HAP-1 (cell line): ENCODE measurements around the gene SNX22.

Experiments used
- DNase-seq, 2 experiments: peaks; one replicate each; pipeline ENCODE4 v3.0.0-alpha.2; 2016 to 2020; ENCODE audit warnings: low spot score in 2 of 2
- H3K27me3 ChIP-seq: fragments of 250-450 bp; sonication (Bioruptor Pico); 2 replicates; pipeline ENCODE4 v1.5.1; 2020; ENCODE audit warnings: low read depth, mild to moderate bottlenecking, moderate library complexity
- H3K36me3 ChIP-seq: fragments of 250-450 bp; sonication (Bioruptor Pico); replicated peaks from 2 replicates; pipeline ENCODE4 v1.5.1; 2020; ENCODE audit warnings: mild to moderate bottlenecking
- H3K4me1 ChIP-seq: fragments of 250-450 bp; sonication (Bioruptor Pico); 2 replicates; pipeline ENCODE4 v1.5.1; 2020; ENCODE audit warnings: mild to moderate bottlenecking
- H3K4me3 ChIP-seq: fragments of 250-450 bp; sonication (Bioruptor Pico); 2 replicates; pipeline ENCODE4 v1.5.1; 2020; ENCODE audit warnings: mild to moderate bottlenecking, moderate library complexity
- H3K9me3 ChIP-seq: fragments of 250-450 bp; sonication (Bioruptor Pico); 2 replicates; pipeline ENCODE4 v1.5.1; 2020; ENCODE audit warnings: mild to moderate bottlenecking, moderate library complexity
- in situ Hi-C: fragments of 300-500 bp; cut with MboI; formaldehyde crosslinking; loops from 3 replicates; pipeline ENCODE4 v1.14.3; 2020; ENCODE audit warnings: low sequenced_read_pairs, inconsistent platforms, mixed read lengths

Gene SNX22

DNA sequence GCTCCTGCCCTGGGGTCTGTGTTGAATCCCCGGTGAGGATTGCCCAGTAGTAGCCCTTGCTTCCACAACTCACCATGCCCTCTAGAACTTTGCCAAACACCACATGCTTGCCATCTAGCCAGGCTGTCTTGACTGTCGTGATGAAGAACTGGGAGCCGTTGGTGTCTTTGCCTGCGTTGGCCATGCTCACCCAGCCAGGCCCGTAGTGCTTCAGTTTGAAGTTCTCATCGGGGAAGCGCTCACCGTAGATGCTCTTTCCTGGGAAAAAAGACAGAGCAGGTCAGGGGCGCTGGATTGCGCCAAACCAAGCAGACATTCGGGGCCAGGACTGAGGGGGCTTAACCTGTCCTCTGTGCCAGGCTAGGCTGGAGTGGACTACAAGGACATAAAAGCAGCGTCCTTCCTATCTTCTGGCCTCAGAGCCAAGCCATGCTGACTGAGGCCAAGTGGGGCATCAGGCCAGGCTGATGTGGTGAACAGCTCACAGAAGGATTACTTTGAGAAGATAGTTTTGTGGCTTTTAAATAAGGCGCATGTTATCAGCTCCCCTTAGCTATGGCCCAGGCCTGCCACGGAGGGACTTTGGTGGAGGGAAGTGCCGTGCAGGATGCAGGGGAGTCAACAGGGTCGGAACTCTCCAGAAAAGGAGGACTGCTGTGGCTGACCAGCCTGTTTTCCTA, 5.3 kb downstream of the SNX22 start:
- no peak for DNase-seq
- H3K36me3 ChIP-seq: peaks cover 81% of the 10 kb centered on the region
- peaks cover 15% of the 10 kb centered on the region for H3K4me1 ChIP-seq
- in situ Hi-C loops: no loop called here
- no peaks in the 10 kb centered on the region for H3K27me3 ChIP-seq
- no peaks in the 10 kb centered on the region for H3K9me3 ChIP-seq
- no peak overlapping the region for H3K4me3 ChIP-seq

DNA sequence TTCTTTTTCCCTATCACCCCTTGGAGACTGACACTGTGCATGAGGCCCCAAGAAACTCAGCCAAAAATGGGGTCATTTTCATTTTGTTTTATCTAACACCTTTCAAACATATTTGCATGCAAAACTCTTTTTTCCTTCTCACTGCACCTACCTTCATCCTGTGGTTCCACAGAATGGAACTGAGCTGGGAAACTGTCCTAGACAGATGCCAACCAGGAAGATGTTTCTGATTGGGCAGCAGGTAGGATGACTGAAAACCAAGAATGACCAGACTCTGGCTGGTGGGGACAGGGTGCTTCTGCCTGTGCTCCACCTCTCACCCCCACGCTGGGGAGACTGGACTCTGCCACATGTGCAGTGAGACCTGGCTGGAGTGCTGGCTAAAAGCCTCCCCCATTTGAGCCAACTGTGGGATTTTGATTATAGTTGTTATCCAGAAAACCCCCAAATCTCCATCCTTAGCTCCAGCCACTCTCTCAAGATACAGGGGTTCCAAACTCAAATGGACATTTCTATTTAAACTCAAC, 6.1 kb downstream of the SNX22 start:
- no peak for DNase-seq
- H3K9me3 ChIP-seq: no peaks in the 10 kb centered on the region
- peaks cover 12% of the 10 kb centered on the region for H3K4me1 ChIP-seq
- H3K36me3 ChIP-seq: peaks cover 87% of the 10 kb centered on the region
- no peak overlapping the region for H3K4me3 ChIP-seq
- H3K27me3 ChIP-seq: no peaks in the 10 kb centered on the region
- in situ Hi-C loops: no loop called here

DNA sequence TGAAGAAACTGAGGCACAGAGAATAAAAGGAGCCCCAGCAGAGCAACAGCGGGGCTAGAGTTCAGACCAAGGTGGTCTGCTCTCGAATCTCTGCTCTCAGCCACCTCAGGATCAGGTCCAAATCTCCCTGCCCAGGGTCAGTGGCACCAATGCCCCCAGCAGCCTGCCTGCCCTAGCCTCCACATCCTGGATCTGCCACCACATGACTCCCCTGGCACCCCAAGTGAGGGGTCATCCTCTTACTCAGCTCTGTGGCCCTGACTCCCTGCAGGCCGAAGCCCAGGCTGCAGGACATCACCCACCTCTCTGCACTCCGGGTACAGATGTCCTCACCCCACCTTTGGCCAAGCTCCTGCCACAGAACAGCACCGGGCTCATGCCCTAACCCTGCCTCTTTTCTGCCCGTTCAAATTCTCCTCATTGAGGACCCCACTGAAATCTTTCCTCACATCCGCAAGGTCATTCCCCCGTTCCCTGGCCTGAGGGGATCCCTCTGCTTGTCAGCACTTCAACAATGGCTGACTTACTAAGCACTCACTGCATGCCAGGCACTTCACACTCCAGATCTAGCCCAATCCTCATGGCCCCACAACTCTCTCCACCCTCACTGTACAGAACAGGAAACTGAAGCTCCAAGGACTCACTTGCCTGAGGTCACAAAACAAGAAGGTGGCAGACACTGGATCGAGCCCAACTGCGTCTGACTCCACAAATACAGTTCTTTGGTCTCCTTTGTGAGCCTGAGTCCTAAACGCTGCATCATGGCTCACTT, 7.0 kb downstream of the SNX22 start:
- peaks cover 87% of the 10 kb centered on the region for H3K36me3 ChIP-seq

DNA sequence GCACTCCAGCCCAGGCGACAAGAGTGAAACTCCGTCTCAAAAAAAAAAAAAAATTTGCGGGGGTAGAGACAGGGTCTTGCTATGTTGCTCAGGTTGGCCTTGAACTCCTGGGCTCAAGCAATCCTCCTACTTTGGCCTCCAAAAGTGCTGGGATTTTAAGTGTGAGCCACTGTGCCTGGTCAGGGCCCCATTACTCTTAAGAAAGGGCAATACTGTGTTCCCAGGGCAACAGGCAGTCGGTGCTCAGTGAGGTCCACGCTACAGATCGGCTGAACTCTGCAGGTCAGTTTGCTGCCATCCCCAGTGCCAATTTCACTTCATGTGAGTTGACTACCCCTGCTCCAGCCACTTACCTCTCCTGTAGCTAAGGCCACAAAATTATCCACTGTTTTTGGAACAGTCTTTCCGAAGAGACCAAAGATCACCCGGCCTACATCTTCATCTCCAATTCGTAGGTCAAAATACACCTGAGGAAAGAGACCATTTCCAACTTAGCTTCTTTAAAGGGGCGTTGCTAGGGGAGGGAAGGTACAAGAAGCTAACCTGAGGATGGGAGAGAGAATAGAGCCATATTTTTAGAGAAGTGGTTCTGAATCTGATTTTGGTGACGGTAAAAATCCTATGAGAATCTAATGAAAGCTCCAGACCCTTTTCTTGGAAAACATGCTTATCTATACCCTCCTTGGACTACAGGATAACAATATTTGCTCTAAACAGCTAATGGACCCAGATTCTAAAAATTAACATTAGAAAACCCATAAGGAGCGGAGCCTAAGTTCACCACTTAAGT, 10.4 kb downstream of the SNX22 start:
- Histone ChIP-seq H3K27me3 (no peaks in the 10 kb centered on the region), H3K9me3 (no peaks in the 10 kb centered on the region), H3K4me3 (peak overlapping the region; percentile 95), H3K36me3 (peaks cover 55% of the 10 kb centered on the region), H3K4me1 (peaks cover 20% of the 10 kb centered on the region)
- DNase-seq: no peak
- in situ Hi-C loops: no loop called here

More for the DNA sequence above, 7.0 kb downstream of the SNX22 start:
- no peak overlapping the region for H3K4me3 ChIP-seq
- H3K9me3 ChIP-seq: no peaks in the 10 kb centered on the region
- no peaks in the 10 kb centered on the region for H3K27me3 ChIP-seq
- H3K4me1 ChIP-seq: peaks cover 8% of the 10 kb centered on the region
- in situ Hi-C loops: no loop called here
- DNase-seq: no peak

DNA sequence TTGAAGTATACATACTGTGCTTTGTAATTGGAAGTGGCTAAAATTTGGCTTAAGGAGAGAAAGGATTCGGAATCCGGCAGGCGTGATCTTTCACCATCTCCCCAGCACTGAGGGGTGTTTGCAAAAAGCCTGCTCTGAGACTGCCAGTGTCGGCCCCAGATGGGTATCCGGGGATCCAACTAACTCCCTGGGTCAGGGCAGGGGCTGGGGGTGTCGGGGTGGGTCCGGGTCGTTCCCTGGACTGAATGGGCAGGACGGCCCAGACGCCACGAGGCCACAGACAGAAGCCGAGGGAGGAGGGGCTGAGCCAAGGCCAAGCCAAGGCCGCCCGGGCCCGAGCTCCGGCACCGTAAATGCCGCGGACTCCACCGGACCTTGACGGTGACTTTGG, 10.9 kb downstream of the SNX22 start:
- Histone ChIP-seq H3K36me3 (peaks cover 49% of the 10 kb centered on the region), H3K4me1 (peaks cover 20% of the 10 kb centered on the region), H3K27me3 (no peaks in the 10 kb centered on the region), H3K4me3 (peak overlapping the region; percentile 95), H3K9me3 (no peaks in the 10 kb centered on the region)
- no peak for DNase-seq
- in situ Hi-C loops: no loop called here

DNA sequence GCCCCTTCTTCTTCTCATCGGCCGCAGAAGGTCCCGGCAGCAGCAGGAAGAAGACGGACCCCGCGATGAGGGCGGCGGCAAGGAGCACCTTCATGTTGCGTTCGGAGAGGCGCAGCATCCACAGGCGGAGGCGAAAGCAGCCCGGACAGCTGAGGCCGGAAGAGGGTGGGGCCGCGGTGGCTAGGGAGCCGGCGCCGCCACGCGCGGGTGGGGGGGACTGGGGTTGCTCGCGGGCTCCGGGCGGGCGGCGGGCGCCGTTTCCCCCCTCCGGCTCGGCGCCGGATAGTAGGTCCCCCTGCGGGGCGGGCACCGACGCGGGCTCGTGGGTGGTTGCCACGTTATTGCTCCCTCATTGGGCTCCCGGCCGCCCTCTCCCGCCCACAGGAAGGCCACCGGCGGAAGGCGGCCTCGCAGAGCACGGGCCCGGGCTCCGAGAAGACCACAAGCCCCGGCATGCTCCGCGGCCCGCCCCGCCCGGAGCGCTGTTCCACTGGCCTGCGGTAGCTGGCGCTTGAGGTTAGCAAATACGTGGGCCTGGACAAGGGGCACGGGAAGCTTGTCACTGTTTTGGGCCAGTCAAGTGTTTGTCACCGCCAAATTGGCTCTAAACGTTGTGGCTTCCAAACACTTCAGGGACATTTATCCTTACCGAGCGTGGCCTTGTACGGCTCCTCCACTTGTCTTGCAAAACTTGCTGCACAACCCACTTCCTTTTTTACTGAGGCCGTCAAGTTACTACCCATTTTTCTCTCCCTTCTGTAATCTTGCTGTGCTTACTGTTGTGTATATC, 11.5 kb downstream of the SNX22 start, which contains the start of gene PPIB:
Gene PPIB (minus strand): TSS at position 154 of the 790 bp plus-strand sequence. CDS start 36 bp downstream, at position 118.
- DNase-seq: peak; percentile 100
- in situ Hi-C loops: no loop called here
- H3K36me3 ChIP-seq: peaks cover 43% of the 10 kb centered on the region
- H3K4me3 ChIP-seq: peak within 1 kb of the TSS; percentile 95
- H3K4me1 ChIP-seq: peaks cover 20% of the 10 kb centered on the region
- H3K9me3 ChIP-seq: no peaks in the 10 kb centered on the region
- H3K27me3 ChIP-seq: no peaks in the 10 kb centered on the region

DNA sequence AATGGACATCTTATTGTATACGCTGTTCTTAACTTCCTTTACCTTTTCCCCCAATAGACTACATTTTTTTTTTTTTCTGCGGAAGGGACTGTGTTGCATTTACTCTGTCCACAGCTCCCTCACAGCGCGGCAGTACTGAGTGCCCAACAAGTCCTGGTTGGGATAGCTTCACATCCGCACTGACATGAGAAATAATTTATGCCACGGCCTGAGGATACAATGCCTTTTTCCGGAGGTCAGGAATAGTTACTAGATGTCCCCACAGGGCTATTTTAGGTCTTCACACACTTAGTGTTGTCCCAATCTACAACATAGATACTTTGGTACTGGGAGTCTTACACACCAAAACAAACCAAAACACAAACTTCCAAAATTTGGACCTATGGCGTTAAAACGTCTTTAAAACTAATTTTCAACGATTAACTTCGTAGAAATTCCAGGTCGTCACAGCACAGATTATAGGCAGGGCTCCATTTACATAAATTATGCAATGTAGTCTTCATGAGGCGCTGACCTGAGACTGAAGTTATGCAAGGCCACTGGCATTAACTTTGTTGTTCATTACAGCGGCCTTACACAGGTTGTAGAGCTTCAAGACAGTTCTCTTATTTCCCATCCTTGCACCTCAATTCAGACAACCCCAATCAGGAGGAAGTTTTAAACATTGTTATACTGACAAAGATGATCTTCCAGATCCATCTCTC, 12.3 kb downstream of the SNX22 start:
- H3K4me1 ChIP-seq: peaks cover 20% of the 10 kb centered on the region
- H3K36me3 ChIP-seq: peaks cover 35% of the 10 kb centered on the region
- in situ Hi-C loops: no loop called here
- no peaks in the 10 kb centered on the region for H3K27me3 ChIP-seq
- peak; percentile 72 to 88 for DNase-seq
- H3K9me3 ChIP-seq: no peaks in the 10 kb centered on the region
- H3K4me3 ChIP-seq: peak overlapping the region; percentile 95

DNA sequence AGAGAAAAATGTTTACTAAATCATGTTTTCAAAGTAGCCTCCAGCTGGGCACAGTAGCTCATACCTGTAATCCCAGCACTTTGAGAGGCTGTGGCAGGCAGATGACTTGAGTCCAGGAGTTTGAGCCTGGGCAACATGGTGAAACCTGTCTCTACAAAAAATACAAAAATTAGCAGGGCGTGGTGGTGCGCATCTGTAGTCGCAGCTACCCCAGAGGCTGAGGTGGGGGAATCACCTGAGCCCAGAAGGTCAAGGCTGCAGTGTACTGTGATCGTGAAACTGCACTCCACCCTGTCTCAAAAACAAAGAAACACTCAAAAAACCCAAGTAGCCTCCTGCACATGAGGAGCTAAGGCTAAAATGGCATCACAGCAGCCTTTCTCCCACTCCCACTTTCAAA, 12.9 kb downstream of the SNX22 start:
- DNase-seq: no peak
- Histone ChIP-seq H3K4me1 (peaks cover 20% of the 10 kb centered on the region), H3K27me3 (no peaks in the 10 kb centered on the region), H3K9me3 (no peaks in the 10 kb centered on the region), H3K4me3 (no peak overlapping the region), H3K36me3 (peaks cover 29% of the 10 kb centered on the region)
- in situ Hi-C loops: no loop called here

DNA sequence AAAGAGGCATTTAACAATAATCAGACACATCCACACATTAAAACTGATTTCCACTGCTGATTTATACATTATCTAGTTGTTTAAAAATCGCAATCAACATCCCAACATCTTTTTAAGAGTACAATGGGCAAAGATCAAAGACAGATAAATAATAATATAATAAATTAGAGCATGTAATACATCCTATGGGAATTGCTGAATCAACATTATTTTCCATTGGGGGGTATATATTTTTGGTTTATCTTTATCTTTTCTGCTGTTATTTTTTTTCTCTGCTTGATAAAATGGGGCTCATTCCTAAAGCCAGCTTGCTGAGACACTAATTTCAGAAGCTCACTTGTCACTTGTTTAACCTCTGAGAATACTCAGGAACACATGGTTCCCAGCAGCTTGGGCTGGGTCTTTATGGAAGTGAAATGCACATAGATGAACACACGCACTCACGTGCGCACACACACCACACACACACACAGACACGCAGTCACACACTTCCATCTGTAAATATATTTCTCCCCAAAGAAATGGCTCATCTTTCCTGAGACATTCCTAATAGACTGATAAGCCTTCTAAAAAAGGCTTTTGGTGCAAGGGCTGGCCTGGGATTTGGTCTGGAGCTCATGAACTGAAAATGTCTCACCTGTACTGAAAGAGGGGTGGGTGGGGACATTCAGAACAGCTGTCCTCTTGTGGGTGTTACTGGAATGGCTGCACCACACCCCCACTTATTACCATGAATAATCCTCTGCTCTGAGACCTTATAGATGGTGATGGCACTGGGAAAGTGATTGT, 14.8 kb downstream of the SNX22 start:
- H3K27me3 ChIP-seq: no peaks in the 10 kb centered on the region
- in situ Hi-C loops: no loop called here
- no peak overlapping the region for H3K4me3 ChIP-seq
- peaks cover 11% of the 10 kb centered on the region for H3K36me3 ChIP-seq
- no peak for DNase-seq
- H3K4me1 ChIP-seq: peaks cover 19% of the 10 kb centered on the region
- no peaks in the 10 kb centered on the region for H3K9me3 ChIP-seq

DNA sequence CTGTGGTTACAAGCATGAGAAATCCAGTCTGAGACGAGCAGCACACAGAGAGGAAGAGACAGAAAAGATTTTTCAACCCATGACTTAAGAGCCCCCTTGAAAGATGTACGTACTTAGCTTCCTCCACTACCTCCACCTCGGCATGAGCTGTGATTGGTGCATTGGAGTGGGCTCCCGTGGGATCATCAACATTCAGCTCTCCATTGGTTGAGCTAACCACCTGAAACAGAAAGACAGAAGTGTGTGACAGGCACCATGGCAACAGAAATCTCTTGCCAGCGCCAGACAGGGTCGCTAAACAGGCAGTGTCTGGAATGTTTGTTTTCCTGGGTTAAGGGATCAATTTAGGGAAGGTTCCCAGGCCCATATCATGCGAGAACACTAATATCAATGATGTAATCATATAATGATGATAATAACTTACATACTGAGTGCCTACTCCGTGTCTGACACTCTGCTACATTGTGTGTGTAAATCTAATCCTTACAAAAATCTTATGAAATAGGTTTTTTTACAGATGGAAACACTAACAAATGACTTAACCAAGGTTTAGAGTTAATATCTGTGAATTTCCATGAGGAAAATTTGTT, 28.8 kb downstream of the SNX22 start:
- Histone ChIP-seq H3K4me1 (0 out of 2 replicates have a peak, but pooled peaks cover 2% of the 10 kb centered on the region), H3K4me3 (no peak overlapping the region), H3K36me3 (peaks cover 20% of the 10 kb centered on the region), H3K9me3 (no peaks in the 10 kb centered on the region), H3K27me3 (no peaks in the 10 kb centered on the region)
- no peak for DNase-seq
- in situ Hi-C loops: no loop called here

DNA sequence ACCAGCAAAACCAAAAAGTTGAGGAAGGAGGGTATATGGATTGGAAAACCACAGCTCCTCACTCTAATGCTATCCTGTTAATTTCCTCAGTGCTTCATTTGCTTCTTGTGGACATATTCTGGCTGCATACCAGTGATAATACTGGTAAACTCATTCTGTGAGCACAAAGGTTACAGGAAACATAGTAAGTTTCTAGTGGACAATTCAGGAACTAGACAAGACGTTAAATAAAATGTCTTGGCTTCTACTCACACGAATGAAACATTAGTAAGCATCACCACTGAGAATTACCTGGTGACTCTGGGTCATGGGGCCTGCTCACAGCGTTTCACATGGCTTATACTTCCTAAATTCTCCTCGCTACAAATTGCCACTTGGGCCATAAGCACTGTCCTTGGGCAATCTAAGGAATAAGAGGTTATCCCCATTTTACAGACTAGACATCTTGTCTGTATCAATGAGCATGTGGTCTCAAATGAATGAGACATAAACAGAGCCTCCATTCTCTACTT, 31.4 kb downstream of the SNX22 start:
- H3K27me3 ChIP-seq: no peaks in the 10 kb centered on the region
- 0 out of 2 replicates have a peak, but pooled peaks cover 2% of the 10 kb centered on the region for H3K4me1 ChIP-seq
- no peak overlapping the region for H3K4me3 ChIP-seq
- H3K36me3 ChIP-seq: peaks cover 23% of the 10 kb centered on the region
- in situ Hi-C loops: no loop called here
- DNase-seq: no peak
- H3K9me3 ChIP-seq: no peaks in the 10 kb centered on the region
